G401 (cell line): ENCODE results near the gene CLIC3. TPM values are rescaled to one million over a fixed set of nuclear protein-coding genes. Genes with fewer than 3 reads are reported as not detected.

Experiments
- DNase-seq: peaks from one replicate; pipeline ENCODE4 v3.0.0-alpha.2; 2015; ENCODE audit warnings: low spot score
- in situ Hi-C: cut with HindIII; loops from 2 replicates; pipeline ENCODE4 v1.10.0; 2016; ENCODE audit warnings: low sequenced_read_pairs, mixed read lengths
- total RNA-seq: library from RNA; depleted of rRNA; stranded (reverse); fragments of >200 nt; shearing (Covaris generic); gene quantifications from 2 replicates; pipeline ENCODE4 v1.2.3, GENCODE V29; 2014

Gene CLIC3
- total RNA-seq, 1 experiment from 2014 or later, result 2.1 TPM

- DNase-seq, result peak; percentile 60
- in situ Hi-C loops, result no loop called here
Observed at GRCh38 chr9:137020771-137021567, 24.6 kb upstream of the CLIC3 start.

- in situ Hi-C loops, result no loop called here
- no peak for DNase-seq
Observed at GRCh38 chr9:137019891-137020683, 23.7 kb upstream of the CLIC3 start.

- no peak for DNase-seq
- in situ Hi-C loops, result no loop called here
Observed at GRCh38 chr9:137018761-137019559, 22.6 kb upstream of the CLIC3 start.

GRCh38 chr9:137017791-137018497 is 21.6 kb upstream of the CLIC3 start:
- in situ Hi-C loops, result no loop called here
- DNase-seq, result no peak

- no peak for DNase-seq
- in situ Hi-C loops, result no loop called here
Observed at GRCh38 chr9:137017071-137017470, 20.7 kb upstream of the CLIC3 start.

- DNase-seq, result no peak
- in situ Hi-C loops, result no loop called here
Observed at GRCh38 chr9:137016436-137016835, 20.1 kb upstream of the CLIC3 start.

GRCh38 chr9:137015976-137016375 is 19.6 kb upstream of the CLIC3 start:
- in situ Hi-C loops, result no loop called here
- DNase-seq, result no peak

- no peak for DNase-seq
- in situ Hi-C loops, result no loop called here
Observed at GRCh38 chr9:137015540-137015930, 19.2 kb upstream of the CLIC3 start.

- in situ Hi-C loops, result no loop called here
- no peak for DNase-seq
Observed at GRCh38 chr9:137014776-137015539, 18.6 kb upstream of the CLIC3 start.

- DNase-seq, result no peak
- in situ Hi-C loops, result no loop called here
Observed at GRCh38 chr9:137014166-137014565, 17.8 kb upstream of the CLIC3 start.

- DNase-seq, result no peak
- in situ Hi-C loops, result no loop called here
Observed at GRCh38 chr9:137013571-137013940, 17.2 kb upstream of the CLIC3 start.

- DNase-seq, result no peak
- in situ Hi-C loops, result no loop called here
Observed at GRCh38 chr9:137012694-137013570, 16.6 kb upstream of the CLIC3 start.

GRCh38 chr9:137011907-137012675 is 15.7 kb upstream of the CLIC3 start:
- in situ Hi-C loops, result no loop called here
- DNase-seq, result no peak

GRCh38 chr9:137011156-137011555 is 14.8 kb upstream of the CLIC3 start:
- in situ Hi-C loops, result no loop called here
- no peak for DNase-seq

- DNase-seq, result no peak
- in situ Hi-C loops, result no loop called here
Observed at GRCh38 chr9:137009938-137010732, 13.8 kb upstream of the CLIC3 start.

GRCh38 chr9:137009217-137009616 is 12.8 kb upstream of the CLIC3 start:
- no peak for DNase-seq
- in situ Hi-C loops, result no loop called here
